GM12891 (cell line): ENCODE results near the gene CINP.
"Not testable (repeated sequence)": the region's sequence is repeated elsewhere in the genome, so short reads cannot be mapped to it uniquely, and the experiment has no call there.

Source experiments
- DNase-seq: peaks from one replicate; pipeline ENCODE4 v3.0.0; 2011; ENCODE audit warnings: low spot score; ENCODE audit not compliant: insufficient read length
- FAIRE-seq: peaks from 2 replicates; lab custom pipeline; 2011; peaks lifted over from hg19 to GRCh38; lab: Jason Lieb, UNC
- PAX5 ChIP-seq: IDR thresholded peaks from 2 replicates; pipeline ENCODE4 v1.6.1; 2011; ENCODE audit warnings: low read length, moderate library complexity, mild to moderate bottlenecking; ENCODE audit not compliant: insufficient read depth, severe bottlenecking
- POLR2A ChIP-seq: IDR thresholded peaks from 2 replicates; pipeline ENCODE4 v1.6.1; 2011; ENCODE audit warnings: low read depth, low read length, control low read depth
- POLR2AphosphoS5 ChIP-seq: IDR thresholded peaks from 2 replicates; pipeline ENCODE4 v1.6.1; 2011; ENCODE audit warnings: low read depth, low read length, control low read depth
- POU2F2 ChIP-seq: IDR thresholded peaks from 2 replicates; pipeline ENCODE4 v1.6.1; 2011; ENCODE audit warnings: low read depth, mild to moderate bottlenecking, control low read depth, low read length, moderate library complexity
- SPI1 ChIP-seq: IDR thresholded peaks from 2 replicates; pipeline ENCODE4 v1.6.1; 2011; ENCODE audit warnings: low read depth, low read length, control low read depth
- TAF1 ChIP-seq: IDR thresholded peaks from 2 replicates; pipeline ENCODE4 v1.6.1; 2011; ENCODE audit warnings: low read depth, low read length, control low read depth

Gene CINP

DNA sequence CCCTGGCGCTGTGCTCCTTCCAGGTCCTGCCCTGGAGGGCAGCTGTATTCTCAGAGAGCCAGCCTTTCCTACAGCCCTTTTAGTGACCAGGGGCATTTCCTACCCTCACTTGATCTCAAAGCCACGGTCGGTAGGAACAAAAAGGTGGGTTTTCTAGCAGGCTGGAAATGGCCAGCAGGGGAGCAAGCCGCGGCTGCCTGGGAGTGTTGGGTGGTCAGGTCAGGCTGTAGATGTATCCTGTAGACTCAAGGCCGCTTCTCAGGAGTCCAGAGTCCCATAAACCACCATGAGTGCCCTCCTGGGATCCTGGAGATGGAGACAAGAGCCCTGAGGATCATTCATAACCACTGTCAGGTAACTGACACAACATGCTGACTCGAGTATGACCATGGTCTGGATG is 18.6 kb downstream of the CINP start:
- no peak for FAIRE-seq
- TF ChIP-seq POLR2AphosphoS5 = no peak
- TF ChIP-seq POLR2A = no peak
- no peak for TF ChIP-seq PAX5
- no peak for TF ChIP-seq POU2F2
- TF ChIP-seq TAF1 = no peak
- no peak for TF ChIP-seq SPI1
- DNase-seq = no peak

DNA sequence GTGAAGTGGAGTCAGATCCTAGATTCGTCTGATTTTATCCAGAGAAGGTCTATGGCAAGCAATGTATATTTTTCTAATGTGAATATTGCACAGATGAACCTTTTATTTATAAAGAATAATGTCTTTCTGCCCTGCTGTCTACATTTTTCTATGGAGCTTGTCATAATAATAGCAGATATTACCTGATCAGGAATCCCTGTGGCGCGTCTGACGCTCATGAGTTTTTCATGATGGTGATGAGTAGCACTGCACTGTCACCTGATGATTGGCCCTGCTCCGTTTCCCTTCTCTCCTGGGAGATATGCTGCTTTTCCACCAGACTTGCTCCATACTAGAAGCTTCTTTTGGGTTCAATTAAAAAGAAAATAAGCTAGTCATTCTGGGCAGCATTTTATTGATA is 20.5 kb downstream of the CINP start:
- FAIRE-seq = no peak
- TF ChIP-seq POLR2A (no peak), PAX5 (no peak), TAF1 (no peak), POLR2AphosphoS5 (no peak), SPI1 (no peak), POU2F2 (no peak)
- DNase-seq = no peak

DNA sequence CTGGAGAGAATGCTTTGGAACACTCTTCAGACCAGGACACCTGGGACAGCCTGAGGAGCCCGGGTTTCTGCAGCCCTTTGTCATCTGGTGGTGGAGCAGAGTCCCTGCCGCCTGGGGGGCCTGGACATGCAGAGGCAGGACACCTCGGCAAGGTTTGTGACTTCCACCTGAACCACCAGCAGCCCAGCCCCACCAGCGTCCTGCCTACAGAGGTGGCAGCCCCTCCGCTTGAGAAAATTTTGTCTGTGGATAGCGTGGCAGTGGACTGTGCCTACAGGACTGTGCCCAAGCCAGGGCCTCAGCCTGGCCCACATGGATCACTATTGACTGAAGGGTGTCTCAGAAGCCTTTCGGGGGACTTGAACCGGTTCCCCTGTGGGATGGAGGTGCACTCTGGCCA is 21.1 kb downstream of the CINP start:
- no peak for DNase-seq
- TF ChIP-seq SPI1 = no peak
- TF ChIP-seq TAF1 = no peak
- no peak for TF ChIP-seq PAX5
- FAIRE-seq = no peak

GRCh38 chr14:102338724-102339123 is 24.0 kb downstream of the CINP start:
- FAIRE-seq (no peak), DNase-seq (no peak)
- TF ChIP-seq PAX5 (no peak), POU2F2 (no peak), SPI1 (no peak), TAF1 (no peak), POLR2A (no peak), POLR2AphosphoS5 (no peak)

- no peak for DNase-seq
- TF ChIP-seq POLR2AphosphoS5 = no peak
- TF ChIP-seq POLR2A = no peak
- TF ChIP-seq SPI1 = no peak
- no peak for TF ChIP-seq POU2F2
- TF ChIP-seq TAF1 = no peak
- no peak for TF ChIP-seq PAX5
- FAIRE-seq = no peak
Measured at GRCh38 chr14:102335163-102335562, 27.5 kb downstream of the CINP start.

DNA sequence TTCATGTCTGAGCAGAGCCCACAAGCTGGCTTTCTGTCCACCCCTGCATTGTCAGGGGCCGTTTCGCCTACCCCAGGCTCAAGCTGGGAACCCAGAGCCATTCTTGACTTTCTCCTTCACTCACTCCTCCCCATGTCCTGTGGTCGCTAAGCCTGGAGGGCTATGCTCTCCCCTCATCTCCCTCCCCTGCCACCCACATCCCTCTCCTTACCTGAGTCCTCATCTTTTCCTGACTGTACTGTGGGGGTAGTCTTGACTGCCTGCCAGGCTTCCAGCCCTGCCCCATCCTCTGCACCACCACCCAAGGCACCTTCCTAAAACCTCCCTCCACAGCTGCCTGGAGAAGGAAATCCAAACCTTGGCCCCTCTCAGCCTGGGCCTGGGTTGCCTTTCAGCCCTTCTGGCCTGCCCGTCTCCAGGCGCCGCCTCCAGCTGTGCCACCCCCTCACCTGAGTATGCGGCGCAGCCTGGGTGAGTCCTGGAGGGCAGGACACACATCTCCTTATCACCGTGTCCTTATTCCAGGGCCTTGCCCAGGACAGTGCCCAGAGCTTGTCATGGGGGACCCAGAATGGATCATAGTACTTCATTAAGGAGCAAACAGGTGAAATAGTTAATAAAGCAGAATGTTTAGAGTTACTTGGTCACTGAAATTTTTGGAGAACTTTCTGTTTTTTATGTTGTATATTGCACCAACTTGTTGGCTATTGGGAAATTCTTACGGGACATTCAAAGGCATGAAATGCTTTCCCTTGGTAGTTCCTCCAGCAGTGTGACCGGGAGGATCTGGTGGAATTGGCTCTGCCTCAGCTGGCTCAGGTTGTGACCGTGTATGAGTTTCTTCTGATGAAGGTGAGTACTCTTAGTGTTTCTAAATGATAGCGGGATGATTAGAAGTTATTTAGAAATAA is 28.6 kb downstream of the CINP start:
- DNase-seq = no peak
- no peak for FAIRE-seq

DNA sequence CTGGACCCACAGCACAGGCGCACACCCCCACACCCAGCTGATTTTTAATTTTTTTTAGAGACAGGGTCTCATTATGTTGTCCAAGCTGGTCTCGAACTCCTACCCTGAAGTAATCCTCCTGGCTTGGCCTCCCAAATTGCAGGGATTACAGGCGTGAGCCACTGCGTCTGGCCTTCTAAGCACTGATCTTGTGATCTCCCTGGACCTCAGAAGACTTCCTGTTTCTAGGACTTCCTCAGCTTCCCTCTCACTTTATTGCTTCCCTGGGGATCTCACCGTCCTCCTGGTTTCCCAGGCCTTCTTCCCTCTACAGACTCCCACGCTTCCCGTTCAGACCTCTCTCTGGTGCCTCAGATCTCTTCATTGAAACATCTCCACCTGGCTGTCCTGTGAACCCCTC is 29.3 kb downstream of the CINP start:
- FAIRE-seq = no peak
- no peak for DNase-seq
- no peak for TF ChIP-seq SPI1
- TF ChIP-seq POLR2A = no peak
- no peak for TF ChIP-seq POLR2AphosphoS5
- TF ChIP-seq POU2F2 = no peak
- no peak for TF ChIP-seq TAF1
- no peak for TF ChIP-seq PAX5

More for the DNA sequence above, 28.6 kb downstream of the CINP start:
- TF ChIP-seq TAF1 (no peak), POLR2AphosphoS5 (no peak), POU2F2 (no peak), PAX5 (no peak), SPI1 (no peak), POLR2A (no peak)

DNA sequence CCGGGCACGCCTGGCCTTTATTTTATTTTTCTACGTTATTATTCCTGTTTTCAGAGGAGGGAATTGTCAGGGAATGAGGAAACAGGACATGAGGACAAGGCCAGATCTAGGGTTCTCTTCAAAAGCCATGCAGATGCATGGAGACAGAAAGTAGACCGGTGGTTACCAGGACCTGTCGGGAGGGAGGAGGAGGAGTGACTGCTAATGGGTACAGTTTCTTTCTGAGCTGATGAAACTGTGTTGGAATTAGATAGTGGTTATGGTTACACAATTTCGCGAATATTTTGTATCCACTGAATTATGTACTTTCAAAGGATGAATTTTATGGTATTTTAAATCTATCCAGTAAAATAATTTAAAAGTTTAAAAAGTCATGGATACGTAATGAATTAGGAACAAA is 31.9 kb downstream of the CINP start:
- FAIRE-seq = no peak
- TF ChIP-seq PAX5 (no peak), POLR2AphosphoS5 (no peak), POLR2A (no peak), SPI1 (no peak), POU2F2 (no peak), TAF1 (no peak)
- no peak for DNase-seq

GRCh38 chr14:102329381-102329780 is 33.3 kb downstream of the CINP start:
- FAIRE-seq, DNase-seq: not testable (repeated sequence)

- TF ChIP-seq POLR2A (no peak), SPI1 (no peak), PAX5 (no peak), POLR2AphosphoS5 (no peak), TAF1 (no peak), POU2F2 (no peak)
- FAIRE-seq (no peak), DNase-seq (no peak)
Measured at GRCh38 chr14:102326583-102326982, 36.1 kb downstream of the CINP start.
